ENCODE results near the gene GPR68.

Gene GPR68

DNA sequence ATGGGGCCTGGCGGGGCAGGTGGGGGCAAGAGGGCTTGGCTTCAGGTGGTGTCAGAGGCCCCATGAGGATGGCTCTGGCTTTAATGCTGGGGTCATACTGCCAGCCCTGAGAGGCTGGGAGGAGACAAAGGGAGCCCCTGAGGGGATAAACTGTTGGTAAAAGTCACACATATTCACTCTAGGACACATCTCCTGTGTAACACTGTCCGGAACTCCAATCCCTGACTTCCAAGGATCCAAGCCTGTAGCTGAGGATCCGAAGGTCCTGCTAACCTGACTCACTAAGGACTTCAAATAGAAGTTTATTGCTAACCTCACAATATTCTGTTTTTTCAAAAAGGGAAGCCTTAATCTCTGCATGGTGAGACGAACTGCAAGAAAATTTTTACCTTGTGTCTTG, 39.2 kb upstream of the GPR68 start:
- Histone ChIP-seq H3K9me3 (ENCODE audit: low read length) (no peaks in the 10 kb centered on the region), H3K4me1 (ENCODE audit: insufficient read depth, low read length) (peaks cover 26% of the 10 kb centered on the region), H3K9ac (ENCODE audit: low read length) (no peak overlapping the region), H3K27ac (ENCODE audit: low read depth, low read length) (no peak overlapping the region), H3K4me3 (ENCODE audit: low read depth in 1 of 2, low read length in 2 of 2) (no peak overlapping the region), H3K27me3 (ENCODE audit: control insufficient read depth in 1 of 2, insufficient read depth in 2 of 2, low read length in 2 of 2) (no peaks in the 10 kb centered on the region), H3K36me3 (ENCODE audit: insufficient read depth, low read length) (no peaks in the 10 kb centered on the region)

DNA sequence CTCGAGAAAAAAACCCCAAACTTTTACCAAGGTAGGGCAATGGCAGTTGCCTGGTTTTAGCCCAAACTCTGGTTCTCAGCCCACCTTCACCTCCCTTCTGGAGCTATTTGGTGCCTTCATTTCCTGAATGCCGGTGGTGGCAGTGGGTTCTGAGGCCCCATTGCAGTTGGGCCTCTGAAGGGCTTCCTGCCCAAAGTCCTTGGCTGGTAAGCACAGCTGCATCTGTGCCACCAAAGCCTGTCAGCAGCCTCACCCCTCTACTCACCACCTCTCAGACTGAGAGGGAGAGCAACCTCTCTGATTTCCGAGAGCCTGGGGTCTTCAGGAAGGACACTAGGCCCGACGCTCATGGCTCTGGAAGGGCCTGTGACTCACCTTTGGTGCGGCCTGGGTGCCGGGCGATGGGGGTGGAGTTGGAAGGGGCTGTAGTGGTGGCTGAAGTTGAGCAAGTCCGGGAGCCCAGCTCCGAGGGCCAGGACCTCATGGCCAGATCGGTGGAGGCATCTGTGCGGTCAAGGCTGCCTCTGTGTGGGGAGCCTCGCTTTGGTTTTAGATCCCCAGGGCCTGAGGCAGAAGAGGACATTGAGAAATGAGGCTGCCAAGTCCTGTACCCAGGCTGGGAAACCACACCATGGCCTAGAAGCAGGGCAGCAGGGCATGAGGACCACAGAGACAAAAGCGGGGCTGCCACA, 38.6 kb upstream of the GPR68 start:
- no peak overlapping the region for H3K27ac ChIP-seq (ENCODE audit: low read depth, low read length)

DNA sequence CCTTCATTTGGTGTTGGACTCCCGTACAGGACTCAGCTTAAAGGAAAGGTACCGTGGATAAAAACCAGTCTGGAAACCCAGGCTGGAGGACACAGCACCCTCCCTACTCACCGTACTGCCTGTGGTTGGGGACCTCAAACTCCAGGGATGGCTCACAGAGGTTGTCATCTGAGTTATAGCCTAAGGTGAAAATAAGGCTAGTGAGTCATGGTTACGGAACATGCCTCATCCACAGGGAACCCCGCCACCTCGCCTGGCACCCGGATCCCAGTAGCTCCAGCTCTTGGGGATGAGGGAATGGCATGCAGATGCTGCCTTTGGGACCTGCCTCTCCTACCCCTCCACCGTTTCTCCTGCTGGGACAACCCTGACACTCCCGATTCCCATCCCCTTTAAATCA, 36.8 kb upstream of the GPR68 start:
- no peak overlapping the region for H3K9ac ChIP-seq (ENCODE audit: low read length)
- no peak overlapping the region for H3K4me3 ChIP-seq (ENCODE audit: low read depth in 1 of 2, low read length in 2 of 2)
- no peaks in the 10 kb centered on the region for H3K36me3 ChIP-seq (ENCODE audit: insufficient read depth, low read length)
- no peak overlapping the region for H3K27ac ChIP-seq (ENCODE audit: low read depth, low read length)
- no peaks in the 10 kb centered on the region for H3K9me3 ChIP-seq (ENCODE audit: low read length)
- no peaks in the 10 kb centered on the region for H3K27me3 ChIP-seq (ENCODE audit: control insufficient read depth in 1 of 2, insufficient read depth in 2 of 2, low read length in 2 of 2)
- peaks cover 48% of the 10 kb centered on the region for H3K4me1 ChIP-seq (ENCODE audit: insufficient read depth, low read length)

More for the DNA sequence above, 38.6 kb upstream of the GPR68 start:
- Histone ChIP-seq H3K9me3 (ENCODE audit: low read length) (no peaks in the 10 kb centered on the region), H3K9ac (ENCODE audit: low read length) (no peak overlapping the region), H3K4me3 (ENCODE audit: low read depth in 1 of 2, low read length in 2 of 2) (no peak overlapping the region), H3K27me3 (ENCODE audit: control insufficient read depth in 1 of 2, insufficient read depth in 2 of 2, low read length in 2 of 2) (no peaks in the 10 kb centered on the region), H3K36me3 (ENCODE audit: insufficient read depth, low read length) (no peaks in the 10 kb centered on the region), H3K4me1 (ENCODE audit: insufficient read depth, low read length) (peaks cover 30% of the 10 kb centered on the region)

DNA sequence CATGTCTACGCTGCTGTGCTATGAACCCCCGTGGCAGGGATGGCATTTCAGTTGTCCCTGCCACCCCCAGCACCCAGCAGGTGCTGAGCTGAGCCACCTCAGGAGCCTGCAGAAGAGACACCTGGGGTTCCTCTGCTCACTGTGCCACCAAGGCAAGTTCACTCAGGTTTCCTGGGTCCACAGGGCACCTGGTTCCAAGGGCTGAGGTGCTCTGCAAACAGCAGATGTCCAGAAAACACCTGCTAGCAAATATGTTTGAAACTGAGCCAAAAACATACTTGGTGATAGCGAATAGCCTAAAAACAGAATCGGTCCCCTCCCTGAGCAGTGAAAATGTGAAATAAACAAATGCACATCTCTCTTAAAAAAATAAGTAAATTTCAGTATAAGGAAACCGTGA, 35.6 kb upstream of the GPR68 start:
- Histone ChIP-seq H3K36me3 (ENCODE audit: insufficient read depth, low read length) (no peaks in the 10 kb centered on the region), H3K4me1 (ENCODE audit: insufficient read depth, low read length) (peaks cover 41% of the 10 kb centered on the region), H3K9ac (ENCODE audit: low read length) (no peak overlapping the region), H3K9me3 (ENCODE audit: low read length) (no peaks in the 10 kb centered on the region), H3K27me3 (ENCODE audit: control insufficient read depth in 1 of 2, insufficient read depth in 2 of 2, low read length in 2 of 2) (no peaks in the 10 kb centered on the region), H3K27ac (ENCODE audit: low read depth, low read length) (no peak overlapping the region), H3K4me3 (ENCODE audit: low read depth in 1 of 2, low read length in 2 of 2) (no peak overlapping the region)

DNA sequence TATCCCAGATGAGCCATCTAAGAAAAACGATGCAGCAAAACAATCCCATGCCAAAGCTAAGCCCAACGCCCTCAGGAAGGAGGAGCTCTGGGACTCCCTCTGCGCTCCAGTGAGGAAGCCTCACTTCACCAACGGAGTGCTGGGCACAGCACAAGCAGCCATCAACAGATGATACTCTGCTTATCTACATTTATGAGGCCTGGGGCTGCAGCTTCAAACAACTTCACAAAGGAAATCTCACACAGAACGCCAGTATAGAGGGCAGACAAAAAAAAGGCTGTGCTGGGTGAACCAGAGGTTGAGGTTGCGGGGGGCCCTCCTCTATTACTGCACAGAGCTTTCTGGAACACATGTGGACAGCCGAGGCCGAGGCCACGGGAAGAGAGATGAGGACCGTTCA, 34.9 kb upstream of the GPR68 start:
- Histone ChIP-seq H3K27me3 (ENCODE audit: control insufficient read depth in 1 of 2, insufficient read depth in 2 of 2, low read length in 2 of 2) (no peaks in the 10 kb centered on the region), H3K9me3 (ENCODE audit: low read length) (no peaks in the 10 kb centered on the region), H3K4me1 (ENCODE audit: insufficient read depth, low read length) (peaks cover 34% of the 10 kb centered on the region), H3K36me3 (ENCODE audit: insufficient read depth, low read length) (no peaks in the 10 kb centered on the region), H3K27ac (ENCODE audit: low read depth, low read length) (no peak overlapping the region), H3K4me3 (ENCODE audit: low read depth in 1 of 2, low read length in 2 of 2) (no peak overlapping the region), H3K9ac (ENCODE audit: low read length) (no peak overlapping the region)

DNA sequence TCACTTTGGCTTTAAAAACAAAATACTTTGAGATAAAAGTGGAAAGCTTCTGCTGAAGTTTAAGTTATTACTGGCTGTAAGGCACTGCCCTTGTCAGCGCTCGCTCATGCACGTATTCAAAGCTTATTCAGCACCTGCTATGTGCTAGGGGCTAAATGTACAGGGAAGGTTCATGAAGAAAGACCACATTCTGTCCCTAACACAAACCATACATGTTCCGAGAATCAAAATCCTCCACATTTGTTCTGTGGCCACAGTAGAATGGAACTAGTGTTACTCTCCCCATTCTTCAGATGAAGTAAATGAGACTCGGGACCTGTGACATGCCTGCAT, 33.8 kb upstream of the GPR68 start:
- Histone ChIP-seq H3K9me3 (ENCODE audit: low read length) (no peaks in the 10 kb centered on the region), H3K27ac (ENCODE audit: low read depth, low read length) (no peak overlapping the region), H3K36me3 (ENCODE audit: insufficient read depth, low read length) (no peaks in the 10 kb centered on the region), H3K4me1 (ENCODE audit: insufficient read depth, low read length) (peaks cover 24% of the 10 kb centered on the region), H3K9ac (ENCODE audit: low read length) (no peak overlapping the region), H3K27me3 (ENCODE audit: control insufficient read depth in 1 of 2, insufficient read depth in 2 of 2, low read length in 2 of 2) (no peaks in the 10 kb centered on the region), H3K4me3 (ENCODE audit: low read depth in 1 of 2, low read length in 2 of 2) (no peak overlapping the region)

DNA sequence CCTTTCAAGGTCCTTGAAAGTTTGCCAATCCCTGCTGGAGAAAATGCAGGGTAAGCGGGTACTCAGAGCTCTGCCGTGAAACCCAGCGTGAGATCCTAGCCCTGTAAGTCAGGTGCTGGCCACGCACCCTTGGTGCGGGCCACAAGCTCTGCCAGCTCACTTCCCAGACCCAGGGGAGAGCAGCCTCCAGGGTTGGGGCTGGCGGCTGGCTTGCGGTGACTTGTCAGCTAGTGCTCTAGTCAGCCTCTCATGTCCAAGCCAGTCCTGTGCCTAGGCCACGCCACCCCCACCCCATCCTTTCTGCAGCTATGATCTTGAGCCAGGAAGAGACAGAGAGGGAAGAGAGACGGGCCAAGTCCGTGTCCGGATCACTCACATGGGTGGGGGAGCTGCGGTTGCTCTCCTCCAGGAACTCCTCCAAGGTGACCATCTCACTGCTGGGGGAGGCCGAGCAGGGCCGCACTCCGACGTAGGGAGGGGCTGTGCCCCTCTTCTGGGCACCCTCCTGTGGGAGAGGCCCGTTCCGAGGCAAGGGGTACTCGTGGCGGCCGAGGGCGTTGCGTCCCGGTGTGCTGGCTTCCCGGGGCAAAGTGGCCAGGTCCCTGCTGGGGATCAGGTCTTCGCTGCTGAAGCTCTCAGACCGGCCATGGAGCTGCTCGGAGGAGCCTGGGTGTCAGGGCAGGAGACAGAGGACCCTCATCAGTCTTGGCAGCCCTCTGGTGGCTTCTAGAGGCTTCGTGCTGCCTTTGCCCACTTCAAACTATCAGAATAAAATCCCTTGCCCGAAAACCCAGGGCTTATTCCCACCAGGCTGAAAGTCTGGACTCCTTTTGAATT, 33.3 kb upstream of the GPR68 start:
- Histone ChIP-seq H3K4me1 (ENCODE audit: insufficient read depth, low read length) (peaks cover 22% of the 10 kb centered on the region), H3K27me3 (ENCODE audit: control insufficient read depth in 1 of 2, insufficient read depth in 2 of 2, low read length in 2 of 2) (no peaks in the 10 kb centered on the region), H3K4me3 (ENCODE audit: low read depth in 1 of 2, low read length in 2 of 2) (no peak overlapping the region), H3K27ac (ENCODE audit: low read depth, low read length) (no peak overlapping the region), H3K9me3 (ENCODE audit: low read length) (no peaks in the 10 kb centered on the region), H3K9ac (ENCODE audit: low read length) (no peak overlapping the region), H3K36me3 (ENCODE audit: insufficient read depth, low read length) (no peaks in the 10 kb centered on the region)

DNA sequence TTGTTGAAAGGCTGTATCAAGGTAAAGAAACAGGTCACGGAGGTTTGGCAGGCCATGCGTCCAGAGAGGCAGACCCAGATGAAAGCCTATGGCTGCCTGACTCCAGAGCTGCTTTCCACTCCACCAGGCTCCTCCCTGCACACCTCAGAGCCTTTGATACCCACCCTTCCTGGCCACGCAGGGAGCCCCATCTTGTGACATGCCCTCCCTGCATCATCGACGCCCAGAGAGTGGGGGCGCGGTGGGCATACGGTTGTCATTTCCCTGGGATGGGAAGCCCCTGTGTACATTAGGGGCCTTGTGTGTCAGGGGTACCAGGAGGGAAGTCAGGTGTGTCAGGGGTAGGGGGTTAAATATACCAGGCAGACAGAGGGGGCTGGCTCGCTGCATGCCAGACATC, 30.3 kb upstream of the GPR68 start:
- Histone ChIP-seq H3K4me3 (ENCODE audit: low read depth in 1 of 2, low read length in 2 of 2) (no peak overlapping the region), H3K27me3 (ENCODE audit: control insufficient read depth in 1 of 2, insufficient read depth in 2 of 2, low read length in 2 of 2) (no peaks in the 10 kb centered on the region), H3K9me3 (ENCODE audit: low read length) (no peaks in the 10 kb centered on the region), H3K9ac (ENCODE audit: low read length) (no peak overlapping the region), H3K27ac (ENCODE audit: low read depth, low read length) (no peak overlapping the region), H3K36me3 (ENCODE audit: insufficient read depth, low read length) (no peaks in the 10 kb centered on the region), H3K4me1 (ENCODE audit: insufficient read depth, low read length) (peaks cover 26% of the 10 kb centered on the region)

DNA sequence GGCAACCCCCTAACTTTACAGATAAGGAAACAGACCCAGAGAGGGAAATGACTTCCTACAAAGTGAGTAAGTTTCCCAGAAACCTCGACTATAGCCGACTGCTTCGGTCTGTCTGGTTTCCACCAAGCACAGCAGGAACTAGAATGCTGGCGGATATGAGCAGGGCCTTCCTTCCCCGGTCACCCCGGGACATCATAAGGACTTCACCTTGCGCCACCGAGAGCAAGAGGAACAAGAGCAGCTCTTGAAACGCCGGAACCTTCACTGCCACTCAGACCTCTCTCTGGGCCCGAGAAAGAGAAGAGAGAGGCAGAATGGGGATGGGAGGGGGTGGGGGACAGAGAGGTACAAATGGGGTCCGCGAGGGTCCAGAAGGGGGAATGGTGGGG, 29.4 kb upstream of the GPR68 start:
- H3K9me3 ChIP-seq (ENCODE audit: low read length): no peaks in the 10 kb centered on the region
- peaks cover 30% of the 10 kb centered on the region for H3K4me1 ChIP-seq (ENCODE audit: insufficient read depth, low read length)
- no peak overlapping the region for H3K9ac ChIP-seq (ENCODE audit: low read length)
- H3K27me3 ChIP-seq (ENCODE audit: control insufficient read depth in 1 of 2, insufficient read depth in 2 of 2, low read length in 2 of 2): no peaks in the 10 kb centered on the region
- no peak overlapping the region for H3K27ac ChIP-seq (ENCODE audit: low read depth, low read length)
- H3K4me3 ChIP-seq (ENCODE audit: low read depth in 1 of 2, low read length in 2 of 2): no peak overlapping the region
- H3K36me3 ChIP-seq (ENCODE audit: insufficient read depth, low read length): no peaks in the 10 kb centered on the region

DNA sequence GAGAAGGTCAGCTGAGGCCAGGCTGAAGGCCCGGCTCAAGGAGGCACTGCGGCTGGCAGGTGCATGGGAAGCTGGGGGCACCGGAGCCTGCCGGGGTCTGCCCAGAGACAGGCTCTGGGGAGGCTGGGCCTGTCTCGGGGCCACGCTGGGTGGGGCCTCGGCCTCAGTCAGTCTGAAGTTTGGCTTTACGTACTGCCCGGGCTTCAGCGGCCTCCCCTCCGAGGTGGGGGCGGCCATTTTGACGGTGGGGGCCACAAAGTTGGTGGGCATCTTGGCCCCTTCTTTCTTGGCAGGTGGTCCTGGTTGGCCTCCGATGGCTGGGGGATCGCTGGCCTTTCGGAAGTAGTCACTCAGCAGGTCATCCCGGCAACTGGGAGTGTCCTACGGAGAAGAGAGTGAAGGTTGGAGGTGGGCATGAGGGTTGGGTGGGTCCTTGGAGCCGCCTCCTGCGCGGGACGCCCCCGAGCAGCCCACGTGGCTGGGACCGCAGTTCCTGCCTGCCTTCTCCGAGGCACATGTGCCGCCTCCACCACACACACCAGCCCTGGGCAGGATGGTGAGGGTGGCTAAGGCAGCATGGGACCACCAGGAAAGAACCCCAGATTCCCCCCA, 28.9 kb upstream of the GPR68 start:
- no peaks in the 10 kb centered on the region for H3K27me3 ChIP-seq (ENCODE audit: control insufficient read depth in 1 of 2, insufficient read depth in 2 of 2, low read length in 2 of 2)
- H3K36me3 ChIP-seq (ENCODE audit: insufficient read depth, low read length): no peaks in the 10 kb centered on the region
- no peak overlapping the region for H3K27ac ChIP-seq (ENCODE audit: low read depth, low read length)

DNA sequence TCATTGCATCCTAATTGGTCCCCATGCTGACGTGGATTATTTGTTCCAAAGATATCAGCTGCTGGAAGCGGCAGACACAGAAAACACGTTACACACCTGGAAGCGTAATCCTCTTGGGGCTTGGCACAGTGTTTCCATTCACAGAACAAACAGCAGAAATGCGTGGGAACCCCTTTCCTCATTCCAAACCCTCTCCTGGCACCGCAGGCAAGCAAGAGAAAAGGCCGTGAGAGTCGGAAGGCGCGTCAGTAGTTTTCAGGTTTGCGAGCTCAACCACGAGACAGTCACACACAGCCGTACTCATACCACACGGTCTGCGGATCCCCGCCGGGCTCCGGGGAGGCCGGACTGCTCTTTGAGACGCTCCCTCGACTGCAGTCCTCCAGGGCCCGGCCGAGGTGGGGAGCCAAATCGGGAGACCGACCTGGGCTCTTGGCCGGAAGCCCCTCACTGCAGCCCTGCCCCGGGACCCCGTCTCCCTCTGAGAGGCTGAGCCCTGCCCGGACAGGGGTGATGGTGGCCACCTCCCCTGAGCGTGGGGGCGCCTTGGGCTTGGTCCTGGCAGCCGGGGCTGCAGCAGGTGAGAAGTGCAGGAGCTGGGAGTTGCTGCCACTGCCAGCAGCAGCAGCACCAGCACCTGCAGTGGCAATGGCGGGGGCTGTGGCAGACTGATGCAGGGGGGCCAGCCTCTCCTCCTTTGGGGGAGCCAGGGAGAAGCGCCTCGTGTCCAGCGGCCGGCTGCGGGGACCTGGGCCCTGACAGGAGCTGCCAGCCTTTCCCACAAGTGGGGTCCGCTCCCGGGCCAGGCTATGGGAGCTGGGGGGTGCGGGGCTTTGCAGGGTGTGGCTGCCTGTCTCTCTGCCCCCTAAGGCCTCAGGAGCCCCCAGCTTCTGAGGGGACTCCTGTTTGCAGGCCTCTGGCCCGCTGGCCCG, 28.1 kb upstream of the GPR68 start:
- H3K36me3 ChIP-seq (ENCODE audit: insufficient read depth, low read length): no peaks in the 10 kb centered on the region
- H3K4me1 ChIP-seq (ENCODE audit: insufficient read depth, low read length): peaks cover 21% of the 10 kb centered on the region
- H3K9me3 ChIP-seq (ENCODE audit: low read length): no peaks in the 10 kb centered on the region
- H3K4me3 ChIP-seq (ENCODE audit: low read depth in 1 of 2, low read length in 2 of 2): no peak overlapping the region
- no peak overlapping the region for H3K27ac ChIP-seq (ENCODE audit: low read depth, low read length)
- no peak overlapping the region for H3K9ac ChIP-seq (ENCODE audit: low read length)
- H3K27me3 ChIP-seq (ENCODE audit: control insufficient read depth in 1 of 2, insufficient read depth in 2 of 2, low read length in 2 of 2): no peaks in the 10 kb centered on the region

More for the DNA sequence above, 28.9 kb upstream of the GPR68 start:
- Histone ChIP-seq H3K9me3 (ENCODE audit: low read length) (no peaks in the 10 kb centered on the region), H3K9ac (ENCODE audit: low read length) (no peak overlapping the region), H3K4me3 (ENCODE audit: low read depth in 1 of 2, low read length in 2 of 2) (no peak overlapping the region), H3K4me1 (ENCODE audit: insufficient read depth, low read length) (peaks cover 29% of the 10 kb centered on the region)

Data from muscle layer of colon (tissue), 2 donors.